Prostate gland (tissue), 2 donors: ENCODE results near the gene TJP3.
A peak's percentile ranks its signal among the peaks of the same experiment; 100 is the strongest.

Experiments used
- CTCF ChIP-seq, 4 experiments: fragments of 200-600 bp in 2 of 4; fragments of 450-650 bp in 2 of 4; sonication (generic) in 2 of 4; IDR thresholded peaks; 1 replicate in 3 of 4; 2 replicates in 1 of 4; pipeline ENCODE4 v1.5.1; 2016 to 2019; ENCODE audit warnings: antibody characterized with exemption in 4 of 4, mild to moderate bottlenecking in 2 of 4, moderate library complexity in 2 of 4
- POLR2A ChIP-seq: fragments of 450-650 bp; IDR thresholded peaks from one replicate; pipeline ENCODE4 v1.6.1; 2016; ENCODE audit warnings: antibody characterized with exemption, mild to moderate bottlenecking

DNA sequence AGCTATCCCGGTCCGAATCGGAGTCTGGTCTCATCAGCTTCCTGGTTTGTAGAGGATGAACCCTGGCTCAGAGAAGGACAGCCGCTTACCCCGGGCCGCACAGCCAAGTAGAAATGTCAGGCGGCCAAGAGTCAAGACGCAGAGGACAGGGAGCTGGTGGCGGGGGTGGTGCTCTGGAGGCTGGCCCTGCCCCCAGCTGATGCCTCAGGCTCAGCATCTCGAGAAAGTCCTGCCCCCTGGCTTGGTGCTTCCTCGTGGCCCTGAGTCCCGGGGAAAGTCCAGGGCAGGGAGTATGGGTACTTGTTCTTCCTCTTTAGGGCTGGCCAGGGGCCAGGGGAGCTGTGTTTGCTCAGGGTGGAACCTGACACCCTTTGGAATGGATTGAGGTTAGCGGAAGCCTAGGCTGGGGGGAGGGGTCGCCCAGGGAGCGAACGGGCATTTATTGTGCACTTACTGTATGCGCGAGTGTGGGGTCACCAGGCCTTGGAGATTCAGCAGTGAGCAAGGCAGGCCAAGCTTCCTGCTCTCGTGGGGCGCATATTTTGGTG lies 2.2 kb downstream of the TJP3 start:
- TF ChIP-seq POLR2A (peak; percentile 31), CTCF (IDR thresholded peaks at IDR 0.05) (no peak)
